B cell (primary cell): ENCODE measurements around the gene FTO. TPM values are rescaled to one million over a fixed set of nuclear protein-coding genes. Genes with fewer than 3 reads are reported as not detected.

Experiments used
- ATAC-seq: fragments of 200-7000 bp; cut with Tn5 transposase; one replicate; pipeline ENCODE4 v1.10.0; 2021; ENCODE audit warnings: low read depth, mild to moderate bottlenecking, moderate number of reproducible peaks, moderate library complexity
- CTCF ChIA-PET: fragments of 350-600 bp; sonication (Branson Sonifier 250); formaldehyde crosslinking; loops from one replicate; lab custom pipeline; 2021; ENCODE audit warnings: antibody characterized with exemption, inconsistent platforms; lab: Charles Lee
- POLR2A ChIA-PET: fragments of 350-600 bp; sonication (Branson Sonifier 250); formaldehyde crosslinking; loops from one replicate; lab custom pipeline; 2021; ENCODE audit warnings: antibody characterized with exemption; lab: Charles Lee
- DNase-seq: peaks from one replicate; pipeline ENCODE4 v3.0.0; 2013
- H2AFZ ChIP-seq: 2 replicates; pipeline ENCODE4 v1.6.1; 2012; ENCODE audit warnings: mild to moderate bottlenecking, low read depth, low read length; ENCODE audit not compliant: insufficient read depth, poor library complexity, severe bottlenecking
- H3K27ac ChIP-seq, 2 donors: 1 replicate in 1 of 2; 2 replicates in 1 of 2; pipeline ENCODE4 v1.5.1; 2012 to 2013; ENCODE audit warnings: low read length in 2 of 2, mild to moderate bottlenecking in 2 of 2, moderate library complexity in 1 of 2
- H3K27me3 ChIP-seq, 4 experiments: fragments of 200-600 bp in 1 of 4; sonication (generic) in 1 of 4; replicated peaks in 1 of 4; 1 replicate in 2 of 4; 2 replicates in 2 of 4; pipeline versions ENCODE4 v1.6.1 to v1.7.0; 2013 to 2016; ENCODE audit warnings: low read length in 3 of 4, mild to moderate bottlenecking in 2 of 4, mixed read lengths in 1 of 4, moderate library complexity in 1 of 4; ENCODE audit not compliant: insufficient read depth in 4 of 4, control insufficient read depth in 3 of 4; ENCODE audit errors: control extremely low read depth in 1 of 4
- H3K36me3 ChIP-seq, 2 experiments: replicated peaks in 1 of 2; 1 replicate in 1 of 2; 2 replicates in 1 of 2; pipeline versions ENCODE4 v1.6.1 to v1.7.1; 2013; ENCODE audit warnings: low read length in 1 of 2; ENCODE audit not compliant: insufficient read depth in 2 of 2, control insufficient read depth in 1 of 2; ENCODE audit errors: control extremely low read depth in 1 of 2, extremely low read depth in 1 of 2
- H3K4me1 ChIP-seq, 2 donors: fragments of 200-600 bp in 1 of 2; sonication (generic) in 1 of 2; 1 replicate in 1 of 2; 2 replicates in 1 of 2; pipeline versions ENCODE4 v1.5.1 to v1.6.1; 2013 to 2017; ENCODE audit warnings: low read length in 2 of 2; ENCODE audit not compliant: control insufficient read depth in 2 of 2, insufficient read depth in 2 of 2
- H3K4me2 ChIP-seq: replicated peaks from 2 replicates; pipeline ENCODE3; 2012; ENCODE audit warnings: mild to moderate bottlenecking, low read depth, low read length; ENCODE audit not compliant: poor library complexity, severe bottlenecking
- H3K4me3 ChIP-seq, 5 experiments: fragments of 200-600 bp in 1 of 5; sonication (generic) in 1 of 5; 1 replicate in 3 of 5; 2 replicates in 2 of 5; pipeline versions ENCODE4 v1.5.1 to v1.7.0; 2011 to 2016; ENCODE audit warnings: low read length in 4 of 5, mild to moderate bottlenecking in 4 of 5, low read depth in 2 of 5, control low read depth in 1 of 5, moderate library complexity in 1 of 5; ENCODE audit not compliant: insufficient read depth in 1 of 5; ENCODE audit errors: control extremely low read depth in 1 of 5, extremely low read depth in 1 of 5
- H3K79me2 ChIP-seq: fragments of 200-600 bp; sonication (generic); one replicate; pipeline ENCODE4 v1.6.0; 2016; ENCODE audit warnings: low read length; ENCODE audit not compliant: control insufficient read depth, insufficient read depth
- H3K9ac ChIP-seq: fragments of 200-600 bp; sonication (generic); 2 replicates; pipeline ENCODE4 v1.6.1; 2017; ENCODE audit warnings: mild to moderate bottlenecking, low read length, moderate library complexity
- H3K9me3 ChIP-seq, 3 donors: one replicate each; pipeline versions ENCODE4 v1.6.1 to v1.7.1; 2013; ENCODE audit warnings: low read length in 2 of 3; ENCODE audit not compliant: control insufficient read depth in 2 of 3, insufficient read depth in 1 of 3; ENCODE audit errors: control extremely low read depth in 1 of 3
- H4K20me1 ChIP-seq: 2 replicates; pipeline ENCODE4 v1.6.0; 2012; ENCODE audit warnings: mild to moderate bottlenecking, low read length; ENCODE audit not compliant: insufficient read depth, control insufficient read depth, poor library complexity, severe bottlenecking
- H3K27ac Mint-ChIP-seq: one replicate; pipeline ENCODE4 v1.8.0; 2021; ENCODE audit warnings: mixed read lengths
- H3K27me3 Mint-ChIP-seq: one replicate; pipeline ENCODE4 v1.8.0; 2021; ENCODE audit warnings: mixed read lengths
- H3K4me1 Mint-ChIP-seq: one replicate; pipeline ENCODE4 v1.8.0; 2021; ENCODE audit warnings: mixed read lengths
- H3K4me3 Mint-ChIP-seq: one replicate; pipeline ENCODE4 v1.8.0; 2021; ENCODE audit warnings: mixed read lengths
- H3K9me3 Mint-ChIP-seq: one replicate; pipeline ENCODE4 v1.8.0; 2022; ENCODE audit warnings: mixed read lengths; ENCODE audit not compliant: insufficient read depth
- EZH2 ChIP-seq: IDR thresholded peaks from 2 replicates; pipeline ENCODE4 v1.6.1; 2012; ENCODE audit warnings: borderline replicate concordance, low read depth, mild to moderate bottlenecking, moderate library complexity, low read length; ENCODE audit not compliant: insufficient read depth, poor library complexity, severe bottlenecking
- WGBS: methylation state at CpG from one replicate; pipeline ENCODE4 v1.1.5; 2013; ENCODE audit warnings: missing lambda C conversion rate; ENCODE audit not compliant: insufficient coverage; 5-methylcytosine and 5-hydroxymethylcytosine counted together
- intact Hi-C: fragments of 100-400 bp; cut with micrococcal nuclease; formaldehyde crosslinking; loops from one replicate; pipeline ENCODE4 v1.10.0; 2022
- polyA plus RNA-seq: library from polyadenylated mRNA; depleted of rRNA; stranded (reverse); fragments of >200 nt; gene quantifications from 2 replicates; pipeline ENCODE4 v1.2.3, GENCODE V29; 2012
- total RNA-seq, 2 donors: library from RNA; stranded (reverse); fragments of 120-200 nt in 1 of 2; gene quantifications; 1 replicate in 1 of 2; 2 replicates in 1 of 2; pipeline versions ENCODE4 v1.2.3 to v1.2.4, GENCODE V29; 2013 to 2022
- TF ChIP-seq, protein P1 (sequence below): fragments of 200-600 bp; IDR thresholded peaks from one replicate; pipeline ENCODE4 v1.8.0; 2022; ENCODE audit warnings: antibody characterized with exemption, mild to moderate bottlenecking

The FTO gene
- total and polyA plus RNA-seq, 2 donors (not counting 1 experiment from before 2014, with no cell fraction given) = 26.5 to 68.5 TPM

- Histone ChIP-seq H3K9me3 (peaks cover 0 to 4% (median 0%) of the 10 kb centered on the region in 3 donors), H3K4me1 (no peaks in the 10 kb centered on the region), H3K36me3 (no peaks in the 10 kb centered on the region), H3K27me3 (no peaks in the 10 kb centered on the region), H2AFZ (no peak overlapping the region), H3K9ac (no peak overlapping the region), H4K20me1 (peaks cover 25% of the 10 kb centered on the region), H3K27ac (no peak overlapping the region), H3K4me2 (no peak overlapping the region), H3K79me2 (peaks cover 51% of the 10 kb centered on the region), H3K4me3 (no peak overlapping the region)
- no peaks in the 10 kb centered on the region for H3K9me3 Mint-ChIP-seq
- DNase-seq = no peak
- no peaks in the 10 kb centered on the region for H3K27me3 Mint-ChIP-seq
- CTCF ChIA-PET = interaction anchor here (1.2 kb wide), 1 partner anchor 12 kb away, joined by 3 read pairs; no protein-coding TSS in a partner anchor
- intact Hi-C loops = no loop called here
- ATAC-seq = no peak
- WGBS = 100% methylated on average over 4 of the region's 7 CpGs
- TF ChIP-seq, protein P1, sequence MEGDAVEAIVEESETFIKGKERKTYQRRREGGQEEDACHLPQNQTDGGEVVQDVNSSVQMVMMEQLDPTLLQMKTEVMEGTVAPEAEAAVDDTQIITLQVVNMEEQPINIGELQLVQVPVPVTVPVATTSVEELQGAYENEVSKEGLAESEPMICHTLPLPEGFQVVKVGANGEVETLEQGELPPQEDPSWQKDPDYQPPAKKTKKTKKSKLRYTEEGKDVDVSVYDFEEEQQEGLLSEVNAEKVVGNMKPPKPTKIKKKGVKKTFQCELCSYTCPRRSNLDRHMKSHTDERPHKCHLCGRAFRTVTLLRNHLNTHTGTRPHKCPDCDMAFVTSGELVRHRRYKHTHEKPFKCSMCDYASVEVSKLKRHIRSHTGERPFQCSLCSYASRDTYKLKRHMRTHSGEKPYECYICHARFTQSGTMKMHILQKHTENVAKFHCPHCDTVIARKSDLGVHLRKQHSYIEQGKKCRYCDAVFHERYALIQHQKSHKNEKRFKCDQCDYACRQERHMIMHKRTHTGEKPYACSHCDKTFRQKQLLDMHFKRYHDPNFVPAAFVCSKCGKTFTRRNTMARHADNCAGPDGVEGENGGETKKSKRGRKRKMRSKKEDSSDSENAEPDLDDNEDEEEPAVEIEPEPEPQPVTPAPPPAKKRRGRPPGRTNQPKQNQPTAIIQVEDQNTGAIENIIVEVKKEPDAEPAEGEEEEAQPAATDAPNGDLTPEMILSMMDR = no peak
- TF ChIP-seq EZH2 = no peak
- H3K27ac Mint-ChIP-seq = no peak overlapping the region
- POLR2A ChIA-PET = no interaction called here
- H3K4me1 Mint-ChIP-seq = peaks cover 23% of the 10 kb centered on the region
- no peak overlapping the region for H3K4me3 Mint-ChIP-seq
Observed at GRCh38 chr16:53804467-53804866, 100.5 kb downstream of the FTO start.

DNA sequence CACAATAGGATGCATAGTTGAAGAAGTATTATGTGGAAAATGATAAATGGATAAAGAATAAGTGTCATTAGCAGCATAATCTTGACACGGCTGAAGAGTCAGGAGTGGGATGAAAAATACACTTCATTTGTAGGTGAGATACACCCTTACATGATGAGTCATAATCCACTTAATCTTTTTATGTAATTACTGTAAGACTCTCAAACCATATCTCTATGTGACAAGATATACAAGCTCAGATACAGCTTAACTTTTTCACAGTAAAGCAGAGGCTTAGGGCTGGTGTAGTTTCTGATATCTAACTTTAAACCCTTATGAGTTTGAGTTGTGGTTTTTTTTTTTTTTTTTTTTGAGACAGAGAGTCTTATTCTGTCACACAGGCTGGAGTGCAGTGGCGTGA, 101.2 kb downstream of the FTO start:
- no peaks in the 10 kb centered on the region for H3K9me3 Mint-ChIP-seq
- CTCF ChIA-PET = interaction anchor here (0.8 kb wide), 1 partner anchor 21 kb away, joined by 3 read pairs; no protein-coding TSS in a partner anchor
- WGBS = 100% methylated on average over 1 of the region's 2 CpGs
- no peak overlapping the region for H3K4me3 Mint-ChIP-seq
- ATAC-seq = no peak
- intact Hi-C loops = no loop called here
- Histone ChIP-seq H3K27ac (no peak overlapping the region), H2AFZ (no peak overlapping the region), H3K79me2 (peaks cover 50% of the 10 kb centered on the region), H3K4me1 (no peaks in the 10 kb centered on the region), H3K4me3 (no peak overlapping the region), H4K20me1 (peaks cover 25% of the 10 kb centered on the region), H3K36me3 (peaks cover 0 to under 1% of the 10 kb centered on the region in 2 experiments), H3K9ac (no peak overlapping the region), H3K4me2 (no peak overlapping the region), H3K9me3 (peaks cover 0 to 4% (median 0%) of the 10 kb centered on the region in 3 donors), H3K27me3 (no peaks in the 10 kb centered on the region)
- POLR2A ChIA-PET = no interaction called here
- no peak for DNase-seq
- TF ChIP-seq, protein P1 = no peak
- TF ChIP-seq EZH2 = no peak
- H3K27me3 Mint-ChIP-seq = no peaks in the 10 kb centered on the region
- no peak overlapping the region for H3K27ac Mint-ChIP-seq
- H3K4me1 Mint-ChIP-seq = peaks cover 23% of the 10 kb centered on the region
